Renal cortex interstitium (tissue), 11 donors: Measurements from ENCODE around the gene CDH16. TPM values are rescaled to one million over a fixed set of nuclear protein-coding genes. Genes with fewer than 3 reads are reported as not detected.
"Not testable (repeated sequence)": the region's sequence is repeated elsewhere in the genome, so short reads cannot be mapped to it uniquely, and the experiment has no call there.

Experiments
- DNase-seq, 11 donors: peaks; one replicate each; pipeline ENCODE4 v3.0.0-alpha.2; 2013; ENCODE audit warnings: low read depth in 9 of 11, low spot score in 4 of 11; ENCODE audit errors: extremely low read depth in 1 of 11
- polyA plus RNA-seq, 3 donors: library from polyadenylated mRNA; unstranded; fragments of 120-200 nt; gene quantifications; one replicate each; pipeline ENCODE4 v1.2.1, GENCODE V29; 2013; ENCODE audit not compliant: insufficient read length in 3 of 3

CDH16 gene
- polyA plus RNA-seq, 3 donors, result 215 to 316 (median 241) TPM

DNA sequence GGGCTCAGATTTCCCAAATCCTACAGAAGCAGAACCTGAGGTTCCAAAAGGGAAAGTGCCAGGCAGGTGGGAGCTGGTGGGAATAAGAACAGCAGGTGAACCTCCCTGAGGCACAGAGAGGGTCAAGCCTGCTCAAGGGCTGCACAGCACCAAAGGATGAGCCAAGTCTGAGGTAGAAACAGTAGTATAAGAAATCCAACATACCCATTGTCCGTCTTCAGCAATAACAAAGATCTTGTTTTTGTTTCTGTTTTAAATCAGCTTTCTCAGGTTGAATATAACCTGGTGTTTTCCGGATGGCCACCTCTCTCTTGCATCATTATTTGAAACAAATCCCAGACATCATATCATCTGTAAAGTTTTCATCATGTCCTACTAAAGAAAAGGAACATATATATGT is 31.8 kb upstream of the CDH16 start:
- no peak for DNase-seq

DNA sequence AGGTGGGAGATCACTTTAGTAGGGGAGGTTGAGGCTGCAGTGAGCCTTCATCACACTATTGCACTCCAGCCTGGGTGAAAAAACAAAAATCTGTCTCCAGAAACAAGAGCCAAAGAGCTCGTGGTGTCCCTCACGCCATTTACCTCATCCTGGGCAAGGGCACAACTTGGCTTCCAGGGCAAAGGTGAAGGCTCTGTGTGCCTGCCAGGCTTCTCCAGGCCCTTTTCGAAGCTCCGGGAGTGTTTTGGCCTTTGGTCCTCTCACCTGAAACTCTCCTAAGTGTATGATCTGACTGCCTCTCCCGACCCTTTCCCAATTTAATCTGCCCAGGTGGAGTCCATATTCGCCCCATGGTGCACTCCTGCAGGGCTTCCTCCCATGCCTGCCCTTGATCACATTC is 30.8 kb upstream of the CDH16 start:
- DNase-seq, result no peak

DNA sequence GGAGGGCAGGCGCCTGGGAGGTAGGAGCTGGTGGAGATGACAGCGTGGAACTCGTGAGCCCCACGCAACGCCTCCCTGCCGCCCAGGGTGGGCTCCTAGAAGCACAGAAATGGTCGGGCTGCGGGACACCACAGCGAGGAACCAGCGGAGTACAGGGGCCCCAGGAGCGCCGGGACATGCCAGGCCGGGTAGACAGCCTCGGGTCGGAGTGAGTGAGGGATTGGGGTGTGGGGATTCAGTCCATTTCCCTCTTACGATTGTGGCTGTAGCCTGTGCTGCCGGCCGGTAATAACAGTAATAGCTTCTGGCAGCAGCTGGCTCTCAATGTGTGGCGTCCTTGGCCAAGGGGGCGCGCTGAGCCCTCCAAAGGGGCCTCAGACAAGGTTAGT is 30.1 kb upstream of the CDH16 start:
- no peak for DNase-seq

DNA sequence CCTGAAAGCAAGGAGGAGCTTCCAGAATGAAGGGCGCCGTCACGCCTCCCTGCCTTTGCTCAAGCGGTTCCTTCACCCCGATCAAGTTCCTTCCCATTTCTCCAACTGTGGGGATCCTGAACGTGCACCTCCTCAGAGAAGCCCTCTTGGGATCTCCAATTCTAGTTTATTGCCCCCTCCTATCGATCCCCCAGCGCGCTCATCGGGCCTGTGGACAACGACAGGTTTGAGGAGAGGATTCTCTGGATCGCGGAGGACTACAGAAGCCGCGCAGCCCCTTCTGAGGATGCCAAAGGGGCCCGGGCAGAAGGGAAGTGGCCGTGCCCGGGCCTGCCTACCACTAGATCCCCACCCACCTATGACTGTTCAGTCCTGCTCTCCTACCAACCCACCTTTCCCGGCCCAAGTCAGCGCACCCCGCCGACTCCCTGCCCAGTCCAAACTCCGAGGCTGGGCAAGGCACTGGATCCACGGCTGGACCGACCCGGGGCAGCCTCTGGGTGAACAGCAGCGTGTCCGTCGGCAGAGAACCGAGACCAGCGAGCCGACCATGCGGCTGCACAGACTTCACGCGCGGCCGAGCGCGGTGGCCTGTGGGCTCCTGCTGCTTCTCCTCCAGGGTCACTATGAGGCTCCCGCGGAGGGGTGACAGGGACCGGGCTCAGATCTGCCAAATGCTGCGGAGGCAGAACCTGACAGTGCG is 29.6 kb upstream of the CDH16 start:
- no peak for DNase-seq

DNA sequence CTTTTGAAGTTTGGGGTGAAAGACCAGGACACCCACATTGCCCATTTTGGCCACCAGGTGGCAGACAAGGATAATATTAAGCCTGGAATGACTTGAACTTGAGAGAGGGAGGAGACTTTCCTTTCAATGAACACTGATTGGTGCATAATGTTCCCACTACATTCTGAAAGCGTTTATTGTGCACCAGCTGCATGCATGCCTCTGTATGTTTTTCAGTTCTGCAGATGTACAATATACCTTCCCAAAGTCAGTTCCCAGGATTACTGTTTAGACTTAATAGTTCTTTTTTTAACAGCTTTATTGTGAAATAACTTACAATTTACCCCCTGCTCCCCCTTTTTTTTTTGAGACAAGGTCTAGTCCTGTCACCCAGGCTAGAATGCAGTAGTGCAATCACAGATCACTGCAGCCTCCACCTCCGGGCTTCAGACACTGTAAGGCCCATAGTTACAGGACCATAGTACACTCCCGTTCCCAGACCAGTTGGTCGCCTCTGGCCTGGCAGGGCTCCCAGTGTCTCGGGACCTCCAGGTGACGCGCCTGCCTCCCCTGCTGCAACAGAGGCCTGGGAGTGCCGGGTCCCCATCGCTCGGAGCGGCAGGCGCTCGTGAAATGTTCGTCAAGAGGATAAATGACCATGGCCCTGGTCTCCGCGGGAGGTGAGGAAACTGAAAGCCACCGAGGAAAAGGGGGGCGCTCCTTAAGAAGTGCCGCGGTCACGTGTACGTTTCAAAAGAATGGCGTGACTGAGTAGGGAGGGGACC is 28.8 kb upstream of the CDH16 start:
- peak in 10 of 11 donors; percentile 67 to 87 (median 75) for DNase-seq

DNA sequence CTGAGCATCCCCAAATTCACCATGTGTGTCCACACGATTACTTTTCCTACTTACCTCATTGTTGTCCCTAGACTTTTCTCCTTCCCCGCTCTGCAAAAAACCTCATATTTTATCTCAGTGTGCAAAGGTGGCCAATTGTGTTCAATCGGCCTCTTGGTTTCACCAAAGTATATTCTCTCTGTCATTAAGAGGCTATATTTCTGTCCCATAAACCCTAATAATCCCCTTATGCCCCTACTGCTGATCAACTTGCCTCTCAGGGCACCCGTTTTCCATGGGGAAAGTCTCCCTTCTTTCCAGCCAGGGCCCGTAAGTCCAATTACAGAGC is 28.3 kb upstream of the CDH16 start:
- DNase-seq, result no peak

DNA sequence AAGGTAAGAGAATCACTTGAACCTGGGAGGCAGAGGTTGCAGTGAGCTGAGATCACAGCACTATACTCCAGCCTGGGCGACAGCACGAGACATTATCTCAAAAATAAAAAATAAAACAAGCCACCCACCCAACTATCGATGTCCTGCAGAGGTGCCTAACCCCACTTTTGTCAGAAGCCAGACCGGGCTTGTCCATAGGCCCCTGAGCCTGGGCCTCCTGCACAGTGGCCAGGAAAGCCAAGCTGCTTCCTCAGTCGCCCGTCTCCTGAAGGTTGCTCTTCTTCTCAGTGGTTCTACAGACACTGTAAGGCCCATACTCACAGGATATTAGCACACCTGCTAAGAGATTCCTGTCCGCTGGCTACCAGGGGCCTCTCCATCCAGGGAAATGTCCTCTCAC is 27.9 kb upstream of the CDH16 start:
- DNase-seq, result no peak

DNA sequence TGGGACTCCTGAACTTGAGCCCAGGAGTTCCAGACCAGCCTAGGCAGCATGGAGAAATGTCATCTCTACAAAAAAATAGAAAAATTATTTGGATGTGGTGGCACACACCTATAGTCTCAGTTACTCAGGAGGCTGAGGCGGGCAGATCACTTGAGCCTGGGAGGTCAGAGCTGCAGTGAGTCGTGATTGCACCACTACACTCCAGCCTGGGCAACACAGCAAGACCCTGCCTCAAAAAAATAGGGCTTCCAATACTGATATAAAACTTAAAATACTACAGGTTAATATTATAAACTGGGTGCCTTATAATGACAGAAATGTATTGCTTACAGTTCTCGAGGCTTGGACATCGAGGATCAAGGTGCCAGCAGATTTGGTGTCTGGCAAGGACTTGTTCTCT is 27.3 kb upstream of the CDH16 start:
- DNase-seq, result no peak

DNA sequence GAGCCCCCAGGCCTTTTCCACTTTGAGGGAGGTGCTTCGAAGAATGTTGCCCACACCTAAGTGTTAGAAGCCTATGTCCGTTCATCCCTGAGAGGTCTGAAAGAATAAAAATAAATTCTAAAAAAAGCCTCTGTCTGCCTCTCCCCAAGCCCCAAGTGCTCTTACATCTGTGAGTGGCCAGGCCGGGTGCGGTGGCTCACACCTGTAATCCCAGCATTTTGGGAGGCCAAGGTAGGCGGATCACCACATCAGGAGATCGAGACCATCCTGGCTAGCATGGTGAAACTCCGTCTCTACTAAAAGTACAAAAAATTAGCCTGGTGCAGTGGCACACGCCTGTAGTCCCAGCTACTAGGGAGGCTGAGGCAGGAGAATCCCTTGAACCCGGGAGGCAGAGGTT is 26.3 kb upstream of the CDH16 start:
- not testable (repeated sequence) for DNase-seq

DNA sequence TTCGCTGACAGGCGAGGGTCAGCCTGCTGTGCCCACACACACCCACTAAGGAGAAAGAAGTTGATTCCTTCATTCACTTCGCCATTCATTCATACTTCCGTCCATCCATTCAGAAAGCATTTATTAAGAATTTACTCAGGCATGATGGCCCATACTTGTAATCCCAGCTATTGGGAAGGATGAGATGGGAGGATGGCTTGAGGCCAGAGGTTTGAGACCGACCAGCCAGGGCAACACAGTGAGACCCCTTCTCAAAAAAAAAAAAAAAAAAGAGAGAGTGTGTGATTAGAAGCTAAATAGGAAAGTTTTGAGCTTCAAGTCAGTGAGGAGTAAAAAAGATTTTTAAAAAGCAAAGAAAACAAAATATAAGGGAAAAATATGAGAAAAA is 25.4 kb upstream of the CDH16 start:
- DNase-seq, result no peak

DNA sequence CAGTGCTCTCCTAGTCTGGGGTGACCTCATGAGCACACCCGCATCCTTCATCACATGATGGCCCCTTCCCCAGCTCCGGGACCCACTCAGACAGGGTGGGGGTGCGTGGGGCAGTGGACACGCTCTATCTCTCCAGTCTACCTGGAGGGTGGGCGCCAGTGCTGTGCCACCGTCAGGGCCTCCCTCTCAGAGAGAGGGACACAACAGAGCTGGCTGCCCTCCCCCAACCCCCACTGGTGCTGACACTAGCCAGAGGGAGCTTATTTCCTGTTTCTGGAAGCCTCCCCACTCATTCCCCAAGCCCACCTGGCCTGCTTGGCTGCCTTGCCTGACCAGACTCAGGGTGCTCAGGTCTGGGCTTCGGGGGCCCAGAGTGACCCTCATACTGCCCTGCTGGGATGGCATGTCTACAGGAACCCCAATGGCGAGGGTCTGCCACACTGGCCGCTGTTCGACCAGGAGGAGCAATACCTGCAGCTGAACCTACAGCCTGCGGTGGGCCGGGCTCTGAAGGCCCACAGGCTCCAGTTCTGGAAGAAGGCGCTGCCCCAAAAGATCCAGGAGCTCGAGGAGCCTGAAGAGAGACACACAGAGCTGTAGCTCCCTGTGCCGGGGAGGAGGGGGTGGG is 24.9 kb upstream of the CDH16 start:
- DNase-seq, result no peak

DNA sequence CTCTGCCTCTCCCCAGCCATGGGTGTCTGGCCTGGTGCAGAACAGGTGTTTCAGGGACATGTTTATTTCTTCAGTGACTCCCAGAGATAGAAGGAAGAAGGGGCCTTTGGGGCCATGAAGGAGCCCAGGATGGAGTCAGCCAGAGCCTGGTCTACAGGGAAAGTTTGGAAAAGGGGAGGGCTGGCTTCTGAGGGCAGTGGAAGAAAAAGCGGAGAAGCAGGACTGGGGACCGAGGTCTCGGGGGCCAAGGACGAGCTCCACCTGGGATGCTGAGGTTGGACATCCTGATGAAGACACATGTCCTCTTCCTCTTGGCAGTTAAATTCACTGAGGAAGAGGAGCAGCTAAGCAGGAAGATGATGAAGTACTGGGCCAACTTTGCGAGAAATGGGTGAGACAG is 24.3 kb upstream of the CDH16 start:
- DNase-seq, result no peak

DNA sequence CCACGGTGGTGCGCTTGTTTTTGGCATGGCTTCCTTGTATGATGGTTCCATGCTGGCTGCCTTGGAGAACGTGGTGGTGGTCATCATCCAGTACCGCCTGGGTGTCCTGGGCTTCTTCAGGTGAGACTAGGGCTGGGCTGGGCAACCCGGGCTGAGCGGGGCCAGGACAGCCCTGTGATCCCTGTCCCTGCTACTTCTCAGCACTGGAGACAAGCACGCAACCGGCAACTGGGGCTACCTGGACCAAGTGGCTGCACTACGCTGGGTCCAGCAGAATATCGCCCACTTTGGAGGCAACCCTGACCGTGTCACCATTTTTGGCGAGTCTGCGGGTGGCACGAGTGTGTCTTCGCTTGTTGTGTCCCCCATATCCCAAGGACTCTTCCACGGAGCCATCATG is 21.6 kb upstream of the CDH16 start:
- no peak for DNase-seq

DNA sequence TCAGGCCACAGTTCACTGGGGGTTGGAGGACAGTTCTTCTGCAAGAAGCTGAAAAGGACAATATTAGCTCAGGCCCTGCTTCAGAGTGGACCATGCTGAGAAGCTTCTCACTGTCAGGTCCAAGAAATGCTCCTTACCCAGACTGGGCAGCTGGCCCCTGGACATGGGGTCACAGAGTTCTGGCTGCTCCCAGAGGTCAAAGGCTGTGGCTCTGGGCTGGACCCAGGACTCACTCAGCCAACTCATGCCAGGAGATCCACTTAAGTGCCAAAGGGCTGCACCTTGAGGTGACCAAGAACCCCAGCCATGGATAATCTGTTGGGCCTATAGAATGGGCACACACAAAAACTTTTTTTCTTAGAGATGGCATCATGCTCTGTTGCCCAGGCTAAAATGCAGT is 20.7 kb upstream of the CDH16 start:
- DNase-seq, result no peak

DNA sequence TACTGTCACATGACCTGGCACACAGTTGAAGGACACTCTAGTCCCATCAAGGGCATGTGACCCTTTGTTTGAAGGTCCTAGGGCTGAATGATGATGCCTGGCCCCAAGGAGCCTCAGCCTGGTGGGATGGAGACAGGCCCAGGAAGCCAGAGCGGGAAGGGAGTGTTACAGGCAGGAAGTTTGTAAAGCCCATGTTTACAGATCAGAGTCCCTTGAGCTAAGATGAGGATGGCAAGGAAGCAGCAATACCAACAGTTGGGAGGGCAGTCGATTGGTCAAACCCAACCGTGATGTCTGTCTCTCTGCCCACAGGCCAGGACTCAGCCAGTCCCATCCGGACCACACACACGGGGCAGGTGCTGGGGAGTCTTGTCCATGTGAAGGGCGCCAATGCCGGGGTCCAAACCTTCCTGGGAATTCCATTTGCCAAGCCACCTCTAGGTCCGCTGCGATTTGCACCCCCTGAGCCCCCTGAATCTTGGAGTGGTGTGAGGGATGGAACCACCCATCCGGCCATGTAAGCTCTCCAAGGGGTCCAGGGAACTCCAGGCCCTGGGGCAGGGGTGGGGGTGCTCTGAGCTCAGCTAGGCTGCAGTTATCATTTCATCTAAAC is 19.1 kb upstream of the CDH16 start:
- DNase-seq, result no peak

DNA sequence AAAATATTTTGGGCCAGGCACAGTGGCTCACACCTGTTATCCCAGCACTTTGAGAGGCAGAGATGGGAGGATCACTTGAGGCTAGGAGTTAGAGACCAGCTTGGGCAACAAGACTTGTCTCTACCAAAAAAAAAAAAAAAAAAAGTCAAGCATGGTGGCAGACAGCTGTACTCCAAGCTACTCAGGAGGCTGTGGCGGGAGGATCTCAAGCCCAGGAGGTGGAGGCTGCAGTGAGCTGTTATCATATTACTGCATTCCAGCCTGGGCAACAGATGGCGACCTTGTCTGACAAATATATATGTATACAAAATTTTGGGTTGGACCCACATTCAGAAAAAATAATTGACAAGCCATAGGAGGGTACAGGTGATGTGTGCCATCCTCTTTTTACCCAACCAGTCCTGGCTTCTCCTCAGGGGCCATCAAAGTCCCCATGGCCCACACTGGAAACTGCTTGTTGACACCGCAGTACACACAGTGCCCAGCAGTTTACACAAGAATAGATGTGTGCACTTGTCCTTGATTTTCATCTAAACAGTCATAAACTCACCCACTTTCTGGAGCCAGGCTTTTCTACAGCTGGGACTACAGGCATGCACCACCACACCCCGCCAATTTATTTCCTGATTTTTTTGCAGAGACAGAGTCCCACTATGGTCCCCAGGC is 18.3 kb upstream of the CDH16 start:
- no peak for DNase-seq

DNA sequence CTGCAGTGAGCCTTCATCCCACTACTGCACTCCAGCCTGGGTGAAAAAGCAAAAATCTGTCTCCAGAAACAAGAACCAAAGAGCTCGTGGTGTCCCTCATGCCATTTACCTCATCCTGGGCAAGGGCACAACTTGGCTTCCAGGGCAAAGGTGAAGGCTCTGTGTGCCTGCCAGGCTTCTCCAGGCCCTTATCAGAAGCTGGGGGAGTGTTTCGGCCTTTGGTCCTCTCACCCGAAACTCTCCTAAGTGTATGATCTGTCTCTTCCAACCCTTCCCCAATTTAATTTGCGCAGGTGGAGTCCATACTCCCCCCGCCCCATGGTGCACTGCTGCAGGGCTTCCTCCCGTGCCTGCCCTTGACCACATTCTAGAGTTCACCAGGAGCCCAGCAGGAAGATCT is 17.8 kb upstream of the CDH16 start:
- no peak for DNase-seq

DNA sequence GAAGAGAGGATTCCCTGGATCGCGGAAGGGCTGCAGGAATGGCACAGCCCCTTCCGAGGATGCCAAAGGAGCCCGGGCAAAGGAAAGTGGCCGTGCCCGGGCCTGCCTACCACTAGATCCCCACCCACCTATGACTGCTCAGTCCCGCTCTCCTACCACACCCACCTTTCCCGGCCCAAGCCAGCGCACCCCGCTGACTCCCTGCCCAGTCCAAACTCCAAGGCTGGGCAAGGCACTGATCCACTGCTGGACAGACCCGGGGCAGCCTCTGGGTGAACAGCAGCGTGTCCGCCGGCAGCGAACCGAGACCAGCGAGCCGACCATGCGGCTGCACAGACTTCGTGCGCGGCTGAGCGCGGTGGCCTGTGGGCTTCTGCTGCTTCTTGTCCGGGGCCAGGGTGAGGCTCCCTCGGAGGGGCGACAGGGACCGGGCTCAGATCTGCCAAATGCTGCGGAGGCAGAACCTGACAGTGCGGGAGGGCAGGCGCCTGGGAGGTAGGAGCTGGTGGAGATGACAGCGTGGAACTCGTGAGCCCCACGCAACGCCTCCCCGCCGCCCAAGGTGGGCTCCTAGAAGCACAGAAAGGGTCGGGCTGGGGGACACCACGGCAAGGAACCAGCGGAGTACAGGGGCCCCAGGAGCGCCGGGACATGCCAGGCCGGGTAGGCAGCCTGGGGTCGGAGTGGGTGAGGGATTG is 16.8 kb upstream of the CDH16 start, which contains the start of gene CES2:
CES2 (plus strand) TSS at position 203 of the 698 bp plus-strand sequence; CDS start at position 323, 120 bp downstream.
- DNase-seq, result no peak

DNA sequence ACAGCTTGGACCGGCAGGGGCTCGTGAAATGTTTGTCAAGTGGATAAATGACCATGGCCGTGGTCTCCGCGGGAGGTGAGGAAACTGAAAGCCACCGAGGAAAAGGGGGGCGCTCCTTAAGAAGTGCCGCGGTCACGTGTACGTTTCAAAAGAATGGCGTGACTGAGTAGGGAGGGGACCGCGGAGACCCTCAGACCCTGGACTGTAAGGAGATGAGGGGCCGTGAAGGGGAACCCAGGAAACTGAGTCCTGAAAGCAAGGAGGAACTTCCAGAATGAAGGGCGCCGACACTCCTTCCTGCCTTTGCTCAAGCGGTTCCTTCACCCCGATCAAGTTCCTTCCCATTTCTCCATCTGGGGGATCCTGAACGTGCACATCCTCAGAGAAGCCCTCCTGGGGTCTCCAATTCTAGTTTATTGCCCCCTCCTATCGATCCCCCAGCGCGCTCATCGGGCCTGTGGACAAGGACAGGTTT is 16.2 kb upstream of the CDH16 start:
- not testable (repeated sequence) for DNase-seq
